ENCODE measurements around the gene CCNB3.

The CCNB3 gene

GRCh38 chrX:50204364-50204899 lies at the start of gene CCNB3:
Gene CCNB3, plus strand, starts transcription at chrX:50204765. Its CDS starts 80,399 bp downstream, at chrX:50285164.
- peak within 1 kb of the TSS; percentile 80 for H3K4me3 Mint-ChIP-seq
- peaks cover 2% of the 10 kb centered on the region for H3K27me3 Mint-ChIP-seq
- H3K4me1 Mint-ChIP-seq: peaks cover 3% of the 10 kb centered on the region
- no peaks in the 10 kb centered on the region for H3K36me3 Mint-ChIP-seq
- peak; percentile 42 to 60 for DNase-seq (ENCODE audit: low spot score in 2 of 2)
- peak within 1 kb of the TSS; percentile 61 for H3K27ac Mint-ChIP-seq
- no peaks in the 10 kb centered on the region for H3K9me3 Mint-ChIP-seq
- ATAC-seq (ENCODE audit: low read depth): peak; percentile 97

GRCh38 chrX:50157545-50158135 lies 46.9 kb upstream of the CCNB3 start:
- no peak for ATAC-seq (ENCODE audit: low read depth)
- Mint-ChIP-seq H3K4me3 (no peak overlapping the region), H3K27me3 (no peaks in the 10 kb centered on the region), H3K9me3 (no peaks in the 10 kb centered on the region), H3K27ac (no peak overlapping the region), H3K36me3 (no peaks in the 10 kb centered on the region), H3K4me1 (peaks cover 3% of the 10 kb centered on the region)
- no peak for DNase-seq (ENCODE audit: low spot score in 2 of 2)

GRCh38 chrX:50158593-50158992 lies 46.0 kb upstream of the CCNB3 start:
- Mint-ChIP-seq H3K27me3 (no peaks in the 10 kb centered on the region), H3K4me3 (no peak overlapping the region), H3K4me1 (peaks cover 3% of the 10 kb centered on the region), H3K36me3 (no peaks in the 10 kb centered on the region), H3K9me3 (no peaks in the 10 kb centered on the region), H3K27ac (no peak overlapping the region)
- DNase-seq (ENCODE audit: low spot score in 2 of 2) (no peak), ATAC-seq (ENCODE audit: low read depth) (no peak)

- DNase-seq (ENCODE audit: low spot score in 2 of 2) (no peak), ATAC-seq (ENCODE audit: low read depth) (no peak)
- H3K9me3 Mint-ChIP-seq: no peaks in the 10 kb centered on the region
- H3K4me1 Mint-ChIP-seq: peaks cover 3% of the 10 kb centered on the region
- no peaks in the 10 kb centered on the region for H3K27me3 Mint-ChIP-seq
- H3K4me3 Mint-ChIP-seq: no peak overlapping the region
- H3K36me3 Mint-ChIP-seq: no peaks in the 10 kb centered on the region
- H3K27ac Mint-ChIP-seq: no peak overlapping the region
These were observed 43.4 kb upstream of the CCNB3 start for GRCh38 chrX:50161127-50161526.

GRCh38 chrX:50165727-50166126 lies 38.8 kb upstream of the CCNB3 start:
- Mint-ChIP-seq H3K9me3 (no peaks in the 10 kb centered on the region), H3K27me3 (peaks cover 2% of the 10 kb centered on the region), H3K4me1 (peaks cover 5% of the 10 kb centered on the region), H3K27ac (no peak overlapping the region), H3K36me3 (no peaks in the 10 kb centered on the region), H3K4me3 (no peak overlapping the region)
- DNase-seq (ENCODE audit: low spot score in 2 of 2) (no peak), ATAC-seq (ENCODE audit: low read depth) (no peak)

GRCh38 chrX:50167366-50167765 lies 37.2 kb upstream of the CCNB3 start:
- H3K9me3 Mint-ChIP-seq: no peaks in the 10 kb centered on the region
- H3K27ac Mint-ChIP-seq: no peak overlapping the region
- DNase-seq (ENCODE audit: low spot score in 2 of 2) (no peak), ATAC-seq (ENCODE audit: low read depth) (no peak)
- peaks cover 5% of the 10 kb centered on the region for H3K4me1 Mint-ChIP-seq
- H3K27me3 Mint-ChIP-seq: peaks cover 2% of the 10 kb centered on the region
- no peak overlapping the region for H3K4me3 Mint-ChIP-seq
- no peaks in the 10 kb centered on the region for H3K36me3 Mint-ChIP-seq

GRCh38 chrX:50168241-50168687 lies 36.3 kb upstream of the CCNB3 start:
- Mint-ChIP-seq H3K36me3 (no peaks in the 10 kb centered on the region), H3K4me1 (peaks cover 5% of the 10 kb centered on the region), H3K9me3 (no peaks in the 10 kb centered on the region), H3K4me3 (no peak overlapping the region), H3K27ac (no peak overlapping the region), H3K27me3 (peaks cover 2% of the 10 kb centered on the region)
- DNase-seq (ENCODE audit: low spot score in 2 of 2) (no peak), ATAC-seq (ENCODE audit: low read depth) (no peak)

- Mint-ChIP-seq H3K4me3 (no peak overlapping the region), H3K27ac (no peak overlapping the region), H3K4me1 (peaks cover 5% of the 10 kb centered on the region), H3K27me3 (peaks cover 2% of the 10 kb centered on the region), H3K9me3 (peaks cover 3% of the 10 kb centered on the region), H3K36me3 (peaks cover 4% of the 10 kb centered on the region)
- no peak for ATAC-seq (ENCODE audit: low read depth)
- DNase-seq (ENCODE audit: low spot score in 2 of 2): no peak
These were observed 34.8 kb upstream of the CCNB3 start for GRCh38 chrX:50169717-50170116.

GRCh38 chrX:50180073-50180940 lies 24.3 kb upstream of the CCNB3 start:
- Mint-ChIP-seq H3K27me3 (peaks cover 5% of the 10 kb centered on the region), H3K36me3 (no peaks in the 10 kb centered on the region), H3K4me3 (no peak overlapping the region), H3K27ac (no peak overlapping the region), H3K4me1 (peaks cover 4% of the 10 kb centered on the region), H3K9me3 (no peaks in the 10 kb centered on the region)
- DNase-seq (ENCODE audit: low spot score in 2 of 2) (no peak), ATAC-seq (ENCODE audit: low read depth) (no peak)

- Mint-ChIP-seq H3K4me1 (peaks cover 4% of the 10 kb centered on the region), H3K9me3 (no peaks in the 10 kb centered on the region), H3K27ac (no peak overlapping the region), H3K27me3 (peaks cover 4% of the 10 kb centered on the region), H3K4me3 (no peak overlapping the region), H3K36me3 (no peaks in the 10 kb centered on the region)
- DNase-seq (ENCODE audit: low spot score in 2 of 2) (no peak), ATAC-seq (ENCODE audit: low read depth) (no peak)
These were observed 20.7 kb upstream of the CCNB3 start for GRCh38 chrX:50183891-50184290.

GRCh38 chrX:50188859-50189600 lies 15.5 kb upstream of the CCNB3 start:
- H3K36me3 Mint-ChIP-seq: no peaks in the 10 kb centered on the region
- H3K27me3 Mint-ChIP-seq: peaks cover 1% of the 10 kb centered on the region
- H3K4me3 Mint-ChIP-seq: no peak overlapping the region
- H3K4me1 Mint-ChIP-seq: no peaks in the 10 kb centered on the region
- H3K9me3 Mint-ChIP-seq: no peaks in the 10 kb centered on the region
- ATAC-seq (ENCODE audit: low read depth) (no peak), DNase-seq (ENCODE audit: low spot score in 2 of 2) (no peak)
- H3K27ac Mint-ChIP-seq: no peak overlapping the region

- Mint-ChIP-seq H3K27ac (no peak overlapping the region), H3K27me3 (peaks cover 5% of the 10 kb centered on the region), H3K4me3 (no peak overlapping the region), H3K9me3 (no peaks in the 10 kb centered on the region), H3K36me3 (no peaks in the 10 kb centered on the region), H3K4me1 (no peaks in the 10 kb centered on the region)
- no peak for DNase-seq (ENCODE audit: low spot score in 2 of 2)
- no peak for ATAC-seq (ENCODE audit: low read depth)
These were observed 6.2 kb upstream of the CCNB3 start for GRCh38 chrX:50198348-50198747.

- H3K4me3 Mint-ChIP-seq: no peak within 1 kb of the TSS
- H3K9me3 Mint-ChIP-seq: no peaks in the 10 kb centered on the region
- peaks cover 3% of the 10 kb centered on the region for H3K4me1 Mint-ChIP-seq
- no peak for ATAC-seq (ENCODE audit: low read depth)
- H3K27ac Mint-ChIP-seq: no peak within 1 kb of the TSS
- peaks cover 4% of the 10 kb centered on the region for H3K27me3 Mint-ChIP-seq
- no peaks in the 10 kb centered on the region for H3K36me3 Mint-ChIP-seq
- DNase-seq (ENCODE audit: low spot score in 2 of 2): no peak
These were observed 3.7 kb upstream of the CCNB3 start, which contains the start of gene AKAP4 for GRCh38 chrX:50200907-50201306. Gene AKAP4, minus strand, starts transcription at chrX:50201007. Its CDS starts 118 bp downstream, at chrX:50200889.

GRCh38 chrX:50202539-50202938 lies 2.0 kb upstream of the CCNB3 start:
- Mint-ChIP-seq H3K27ac (no peak overlapping the region), H3K4me3 (no peak overlapping the region), H3K9me3 (no peaks in the 10 kb centered on the region), H3K36me3 (no peaks in the 10 kb centered on the region), H3K27me3 (peaks cover 2% of the 10 kb centered on the region), H3K4me1 (peaks cover 3% of the 10 kb centered on the region)
- no peak for DNase-seq (ENCODE audit: low spot score in 2 of 2)
- ATAC-seq (ENCODE audit: low read depth): no peak
